Suprapubic skin (tissue), 4 donors: ENCODE results near the gene INF2.

Source experiments
- CTCF ChIP-seq, 2 donors: fragments of 200-600 bp in 1 of 2; fragments of 450-650 bp in 1 of 2; sonication (generic) in 1 of 2; IDR thresholded peaks; one replicate each; pipeline ENCODE4 v1.5.1; 2016 to 2019; ENCODE audit warnings: antibody characterized with exemption in 2 of 2, mild to moderate bottlenecking in 1 of 2, moderate library complexity in 1 of 2
- EP300 ChIP-seq: sonication (generic); formaldehyde crosslinking; IDR thresholded peaks from one replicate; pipeline ENCODE4 v1.6.1; 2017; ENCODE audit warnings: antibody characterized with exemption
- POLR2A ChIP-seq, 2 donors: fragments of 450-650 bp; IDR thresholded peaks; one replicate each; pipeline ENCODE4 v1.6.1; 2017; ENCODE audit warnings: antibody characterized with exemption in 2 of 2, mild to moderate bottlenecking in 2 of 2, moderate library complexity in 2 of 2
- POLR2AphosphoS5 ChIP-seq, 3 donors: sonication (generic); formaldehyde crosslinking; IDR thresholded peaks; one replicate each; pipeline ENCODE4 v1.6.1; 2017; ENCODE audit warnings: antibody characterized with exemption in 3 of 3

- TF ChIP-seq POLR2AphosphoS5 (IDR thresholded peaks at IDR 0.05) (no peak), CTCF (IDR thresholded peaks at IDR 0.05) (no peak), POLR2A (IDR thresholded peaks at IDR 0.05) (no peak), EP300 (no peak)
Observed at GRCh38 chr14:104703269-104703668, 13.9 kb downstream of the INF2 start.
